Fibroblast of lung (primary cell): ENCODE data around the gene TET2.

Source experiments
- CTCF ChIP-seq, 2 donors: IDR thresholded peaks in 1 of 2; conservative IDR thresholded peaks in 1 of 2; 1 replicate in 1 of 2; 2 replicates in 1 of 2; pipeline ENCODE4 v1.5.1; 2011 to 2012; ENCODE audit warnings: low read length in 2 of 2, control low read depth in 1 of 2, inconsistent platforms in 1 of 2, low read depth in 1 of 2, mild to moderate bottlenecking in 1 of 2
- EZH2 ChIP-seq: IDR thresholded peaks from 2 replicates; pipeline ENCODE4 v1.5.1; 2012; ENCODE audit warnings: low read length, control low read depth, mild to moderate bottlenecking; ENCODE audit errors: missing control alignments

GRCh38 chr4:105135785-105136184 is 10.9 kb upstream of the TET2 start:
- no peak for TF ChIP-seq CTCF (conservative IDR thresholded peaks at IDR 0.05 in 1 of 2, IDR thresholded peaks at IDR 0.05 in 1 of 2; ENCODE audit: low read depth in 1 of 2, low read length in 2 of 2)
- TF ChIP-seq EZH2, result no peak
